A549 (cell line): ENCODE results near the gene SIRT2. TPM values are rescaled to one million over a fixed set of nuclear protein-coding genes. Genes with fewer than 3 reads are reported as not detected.

ENCODE experiments used
- ATAC-seq, 2 experiments: fragments of 200-7000 bp in 1 of 2; fragments of >200 bp in 1 of 2; cut with Nextera tagmentation in 1 of 2; cut with Tn5 transposase in 1 of 2; 3 replicates each; pipeline versions ENCODE4 v1.8.0 to v1.9.1; 2018 to 2020; ENCODE audit warnings: mild to moderate bottlenecking in 1 of 2, moderate library complexity in 1 of 2
- CTCF ChIA-PET: fragments of 300-600 bp; sonication (Branson Sonifier 250); formaldehyde crosslinking; extraction: SDS; loops from one replicate; lab custom pipeline; 2021; ENCODE audit warnings: antibody characterized with exemption, inconsistent platforms; lab: Yijun Ruan, JAX
- POLR2A ChIA-PET: fragments of 350-600 bp; formaldehyde crosslinking; extraction: SDS; loops from one replicate; lab custom pipeline; 2021; ENCODE audit warnings: antibody characterized with exemption, inconsistent platforms; lab: Yijun Ruan, JAX
- DNase-seq, 2 experiments: peaks; one replicate each; pipeline versions ENCODE4 v3.0.0 to v3.0.0-alpha.2; 2011 to 2016; ENCODE audit warnings: low read depth in 1 of 2, low spot score in 1 of 2
- FAIRE-seq: peaks from 2 replicates; lab custom pipeline; 2011; peaks lifted over from hg19 to GRCh38; lab: Jason Lieb, UNC
- H3K27ac ChIP-seq, 2 experiments: fragments of >200 bp; sonication (Bioruptor Twin); formaldehyde crosslinking; 3 replicates each; pipeline ENCODE4 v1.5.1; 2016 to 2017
- H3K4me1 ChIP-seq: fragments of >200 bp; sonication (Bioruptor Twin); formaldehyde crosslinking; 3 replicates; pipeline ENCODE4 v1.6.1; 2016
- H3K4me2 ChIP-seq: fragments of >200 bp; sonication (Bioruptor Twin); formaldehyde crosslinking; 3 replicates; pipeline ENCODE4 v1.6.1; 2016
- H3K4me3 ChIP-seq: fragments of >200 bp; sonication (Bioruptor Twin); formaldehyde crosslinking; 3 replicates; pipeline ENCODE4 v1.5.1; 2016
- H3K9me3 ChIP-seq: fragments of >200 bp; sonication (Bioruptor Twin); formaldehyde crosslinking; 3 replicates; pipeline ENCODE4 v1.6.1; 2016
- CBX2 ChIP-seq: fragments of 200-600 bp; sonication (generic); IDR thresholded peaks from 2 replicates; pipeline ENCODE4 v1.6.1; 2016; ENCODE audit warnings: low read depth, mild to moderate bottlenecking, borderline replicate concordance
- CBX8 ChIP-seq: fragments of 200-600 bp; sonication (generic); IDR thresholded peaks from 2 replicates; pipeline ENCODE4 v1.6.1; 2016
- CEBPB ChIP-seq, 2 experiments: fragments of >200 bp in 1 of 2; sonication (Bioruptor Twin) in 1 of 2; formaldehyde crosslinking in 1 of 2; IDR thresholded peaks; 2 replicates each; pipeline ENCODE4 v1.6.1; 2012 to 2016
- CHD4 ChIP-seq: fragments of 200-600 bp; sonication (generic); IDR thresholded peaks from 2 replicates; pipeline ENCODE4 v1.6.1; 2016; ENCODE audit warnings: antibody characterized with exemption, mild to moderate bottlenecking, borderline replicate concordance
- EP300 ChIP-seq, 2 experiments: fragments of >200 bp; sonication (Bioruptor Twin); formaldehyde crosslinking; IDR thresholded peaks; 2 replicates in 1 of 2; 3 replicates in 1 of 2; pipeline ENCODE4 v1.6.1; 2016 to 2017
- FOSB ChIP-seq: fragments of 250-450 bp; sonication (Bioruptor Pico); IDR thresholded peaks from 2 replicates; pipeline ENCODE4 v1.5.0; 2020; ENCODE audit warnings: mild to moderate bottlenecking, moderate library complexity
- FOSL2 ChIP-seq, 2 experiments: fragments of 450-650 bp in 1 of 2; fragments of >200 bp in 1 of 2; sonication (Bioruptor Twin) in 1 of 2; formaldehyde crosslinking; IDR thresholded peaks; 2 replicates each; pipeline versions ENCODE4 v1.5.0 to v1.6.1; 2016 to 2020; ENCODE audit warnings: mild to moderate bottlenecking in 1 of 2, moderate library complexity in 1 of 2
- GATA3 ChIP-seq: IDR thresholded peaks from 2 replicates; pipeline ENCODE4 v1.6.1; 2012; ENCODE audit warnings: borderline replicate concordance
- HDAC2 ChIP-seq: fragments of 200-600 bp; sonication (generic); IDR thresholded peaks from 2 replicates; pipeline ENCODE4 v1.6.1; 2016
- HEYL ChIP-seq: fragments of 250-450 bp; sonication (Bioruptor Pico); IDR thresholded peaks from 2 replicates; pipeline ENCODE4 v1.8.0; 2021; ENCODE audit warnings: mild to moderate bottlenecking, moderate library complexity
- HOXB13 ChIP-seq: fragments of 250-450 bp; sonication (Bioruptor Pico); IDR thresholded peaks from 2 replicates; pipeline ENCODE4 v1.5.0; 2020; ENCODE audit warnings: low read depth, mild to moderate bottlenecking, moderate library complexity
- HOXB5 ChIP-seq: fragments of 250-450 bp; sonication (Bioruptor Pico); IDR thresholded peaks from 2 replicates; pipeline ENCODE4 v1.5.0; 2020; ENCODE audit warnings: mild to moderate bottlenecking, moderate library complexity
- JUN ChIP-seq, 2 experiments: fragments of >200 bp; sonication (Bioruptor Twin); formaldehyde crosslinking; IDR thresholded peaks; 2 replicates in 1 of 2; 3 replicates in 1 of 2; pipeline ENCODE4 v1.6.1; 2016 to 2017
- JUNB ChIP-seq: fragments of >200 bp; sonication (Bioruptor Twin); formaldehyde crosslinking; IDR thresholded peaks from 2 replicates; pipeline ENCODE4 v1.6.1; 2016
- KDM1A ChIP-seq: fragments of 200-600 bp; sonication (generic); IDR thresholded peaks from 2 replicates; pipeline ENCODE4 v1.6.1; 2016; ENCODE audit warnings: low read depth, mild to moderate bottlenecking
- MAFK ChIP-seq: fragments of 450-650 bp; IDR thresholded peaks from 2 replicates; pipeline ENCODE4 v1.6.1; 2014; ENCODE audit not compliant: partially characterized antibody
- MAZ ChIP-seq: fragments of 150-350 bp; IDR thresholded peaks from 2 replicates; pipeline ENCODE4 v1.6.1; 2014; ENCODE audit warnings: antibody characterized with exemption, low read depth, low read length, borderline replicate concordance
- MYC ChIP-seq: IDR thresholded peaks from 2 replicates; pipeline ENCODE4 v1.6.1; 2012; ENCODE audit warnings: mild to moderate bottlenecking, inconsistent platforms, low read length, improper control_type of control experiment, borderline replicate concordance
- NPAS2 ChIP-seq: fragments of 250-450 bp; sonication (Bioruptor Pico); IDR thresholded peaks from 2 replicates; pipeline ENCODE4 v1.8.0; 2022; ENCODE audit warnings: mild to moderate bottlenecking, moderate library complexity, borderline replicate concordance
- NR3C1 ChIP-seq: fragments of >200 bp; sonication (Bioruptor Twin); formaldehyde crosslinking; IDR thresholded peaks from 3 replicates; pipeline ENCODE4 v1.6.1; 2017
- PHF8 ChIP-seq: fragments of 200-600 bp; sonication (generic); IDR thresholded peaks from 2 replicates; pipeline ENCODE4 v1.6.1; 2016; ENCODE audit warnings: low read depth, mild to moderate bottlenecking, antibody characterized with exemption, moderate library complexity, borderline replicate concordance
- POLR2AphosphoS2 ChIP-seq: conservative IDR thresholded peaks from 2 replicates; pipeline ENCODE4 v1.6.1; 2012; ENCODE audit warnings: low read length, improper control_type of control experiment, inconsistent platforms
- RARB ChIP-seq: fragments of 250-450 bp; sonication (Bioruptor Pico); IDR thresholded peaks from 2 replicates; pipeline ENCODE4 v1.8.0; 2021; ENCODE audit warnings: mild to moderate bottlenecking, moderate library complexity
- RCOR1 ChIP-seq: fragments of 150-350 bp; IDR thresholded peaks from 2 replicates; pipeline ENCODE4 v1.6.1; 2014; ENCODE audit warnings: antibody characterized with exemption, low read length, low read depth
- RFX5 ChIP-seq: fragments of 450-650 bp; IDR thresholded peaks from 2 replicates; pipeline ENCODE4 v1.7.1; 2014; ENCODE audit warnings: antibody characterized with exemption, mild to moderate bottlenecking, moderate library complexity
- RNF2 ChIP-seq: fragments of 200-600 bp; sonication (generic); IDR thresholded peaks from 2 replicates; pipeline ENCODE4 v1.6.1; 2016; ENCODE audit warnings: low read depth, mild to moderate bottlenecking, antibody characterized with exemption, moderate library complexity, borderline replicate concordance
- SMC3 ChIP-seq: fragments of >200 bp; sonication (Bioruptor Twin); formaldehyde crosslinking; IDR thresholded peaks from 3 replicates; pipeline ENCODE4 v1.6.1; 2018; ENCODE audit warnings: inconsistent platforms
- ZC3H11A ChIP-seq: fragments of 450-650 bp; IDR thresholded peaks from 2 replicates; pipeline ENCODE4 v1.6.1; 2014; ENCODE audit warnings: antibody characterized with exemption, mild to moderate bottlenecking
- ZFP36 ChIP-seq: fragments of 450-650 bp; IDR thresholded peaks from 2 replicates; pipeline ENCODE4 v1.6.1; 2014; ENCODE audit warnings: borderline replicate concordance; ENCODE audit not compliant: partially characterized antibody
- ZNF302 ChIP-seq: fragments of 250-450 bp; sonication (Bioruptor Pico); IDR thresholded peaks from 2 replicates; pipeline ENCODE4 v1.9.0; 2021; ENCODE audit warnings: inconsistent platforms, mild to moderate bottlenecking, moderate library complexity
- ZSCAN20 ChIP-seq: fragments of 250-450 bp; sonication (Bioruptor Pico); IDR thresholded peaks from 2 replicates; pipeline ENCODE4 v1.8.0; 2022; ENCODE audit warnings: mild to moderate bottlenecking, moderate library complexity
- WGBS: methylation state at CpG from one replicate; pipeline ENCODE4 v1.1.6; 2017; ENCODE audit errors: missing lambda C conversion rate; 5-methylcytosine and 5-hydroxymethylcytosine counted together
- polyA plus RNA-seq, 4 experiments: library from polyadenylated mRNA; depleted of rRNA in 3 of 4; stranded (reverse); fragments of >200 nt; fragmentation: RNase III in 1 of 4; extraction: RNeasy Plus Mini Kit Qiagen cat#74134 plus additional on column Dnase treatment in 1 of 4; gene quantifications; 2 replicates in 3 of 4; 3 replicates in 1 of 4; pipeline ENCODE4 v1.2.3, GENCODE V29; 2011 to 2017
- TF ChIP-seq, protein P1 (sequence below): fragments of 250-450 bp; sonication (Bioruptor Pico); IDR thresholded peaks from 2 replicates; pipeline ENCODE4 v1.5.0; 2020; ENCODE audit warnings: low read depth, mild to moderate bottlenecking, moderate library complexity
- TF ChIP-seq, protein P2 (sequence below): IDR thresholded peaks from 2 replicates; pipeline ENCODE4 v1.6.1; 2012
- TF ChIP-seq, protein P3 (sequence below): fragments of >200 bp; sonication (Bioruptor Twin); formaldehyde crosslinking; IDR thresholded peaks from 3 replicates; pipeline ENCODE4 v1.6.1; 2016
- TF ChIP-seq, protein P4 (sequence below): fragments of 250-450 bp; sonication (Bioruptor Pico); IDR thresholded peaks from 2 replicates; pipeline ENCODE4 v1.5.0; 2021; ENCODE audit warnings: mild to moderate bottlenecking, moderate library complexity, borderline replicate concordance
- TF ChIP-seq, protein P5 (sequence below): IDR thresholded peaks from 2 replicates; pipeline ENCODE4 v1.6.1; 2012

Gene SIRT2
- polyA plus RNA-seq, 2 of the 4 experiments (the other 2 are of a cell fraction), result 28.6 to 30.4 TPM

DNA sequence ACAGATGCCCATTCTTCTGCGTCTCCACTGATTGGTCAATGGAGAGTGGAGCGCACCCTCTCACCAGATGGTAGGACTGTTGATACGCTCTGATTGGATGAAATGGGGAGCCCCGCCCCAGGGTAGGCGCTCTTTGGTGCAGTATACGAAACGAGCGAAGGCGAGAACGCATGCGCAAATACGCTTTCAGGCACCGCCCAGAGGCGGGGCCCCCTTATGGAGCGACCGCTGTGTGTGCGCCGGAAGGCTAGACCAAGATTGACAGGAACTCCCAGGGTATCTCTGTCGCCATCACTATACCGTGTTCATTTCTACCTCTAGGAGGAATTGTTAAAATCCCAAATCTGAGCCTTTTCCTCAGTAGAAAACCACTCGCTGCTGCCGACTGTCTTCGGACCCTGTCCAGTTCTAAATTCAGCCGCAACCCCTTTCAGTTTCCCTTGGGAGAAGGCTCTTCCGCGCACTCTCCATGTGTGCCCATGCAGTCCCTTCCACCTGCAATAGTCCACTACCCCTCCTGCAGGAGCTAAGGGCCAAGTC is 48.9 kb downstream of the SIRT2 start (continued):
- TF ChIP-seq, protein P1, sequence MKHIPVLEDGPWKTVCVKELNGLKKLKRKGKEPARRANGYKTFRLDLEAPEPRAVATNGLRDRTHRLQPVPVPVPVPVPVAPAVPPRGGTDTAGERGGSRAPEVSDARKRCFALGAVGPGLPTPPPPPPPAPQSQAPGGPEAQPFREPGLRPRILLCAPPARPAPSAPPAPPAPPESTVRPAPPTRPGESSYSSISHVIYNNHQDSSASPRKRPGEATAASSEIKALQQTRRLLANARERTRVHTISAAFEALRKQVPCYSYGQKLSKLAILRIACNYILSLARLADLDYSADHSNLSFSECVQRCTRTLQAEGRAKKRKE (CRISPR knock-in tag), result no peak
- TF ChIP-seq RFX5 (peak; percentile 12; the same call in 1 of the 2 replicates), HEYL (CRISPR knock-in tag) (no peak), ZFP36 (no peak), NPAS2 (CRISPR knock-in tag) (no peak), MAZ (no peak), GATA3 (no peak; the same call in 1 of the 2 replicates), HOXB13 (no peak), RNF2 (no peak), CBX2 (no peak), FOSL2 (IDR thresholded peaks at IDR 0.05) (no peak), FOSL2 (CRISPR knock-in tag; IDR thresholded peaks at IDR 0.05) (no peak), HOXB5 (CRISPR knock-in tag) (no peak), CHD4 (no peak), MYC (peak; percentile 69; the same call in 1 of the 2 replicates), FOSB (no peak), POLR2AphosphoS2 (peak; percentile 71; the same call in 1 of the 2 replicates)
- TF ChIP-seq, protein P2, sequence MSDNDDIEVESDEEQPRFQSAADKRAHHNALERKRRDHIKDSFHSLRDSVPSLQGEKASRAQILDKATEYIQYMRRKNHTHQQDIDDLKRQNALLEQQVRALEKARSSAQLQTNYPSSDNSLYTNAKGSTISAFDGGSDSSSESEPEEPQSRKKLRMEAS, result no peak; the same call in none of the 2 replicates
- TF ChIP-seq, protein P3, sequence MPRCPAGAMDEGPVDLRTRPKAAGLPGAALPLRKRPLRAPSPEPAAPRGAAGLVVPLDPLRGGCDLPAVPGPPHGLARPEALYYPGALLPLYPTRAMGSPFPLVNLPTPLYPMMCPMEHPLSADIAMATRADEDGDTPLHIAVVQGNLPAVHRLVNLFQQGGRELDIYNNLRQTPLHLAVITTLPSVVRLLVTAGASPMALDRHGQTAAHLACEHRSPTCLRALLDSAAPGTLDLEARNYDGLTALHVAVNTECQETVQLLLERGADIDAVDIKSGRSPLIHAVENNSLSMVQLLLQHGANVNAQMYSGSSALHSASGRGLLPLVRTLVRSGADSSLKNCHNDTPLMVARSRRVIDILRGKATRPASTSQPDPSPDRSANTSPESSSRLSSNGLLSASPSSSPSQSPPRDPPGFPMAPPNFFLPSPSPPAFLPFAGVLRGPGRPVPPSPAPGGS, result peak; percentile 59; the same call in 1 of the 3 replicates
- TF ChIP-seq, protein P4, sequence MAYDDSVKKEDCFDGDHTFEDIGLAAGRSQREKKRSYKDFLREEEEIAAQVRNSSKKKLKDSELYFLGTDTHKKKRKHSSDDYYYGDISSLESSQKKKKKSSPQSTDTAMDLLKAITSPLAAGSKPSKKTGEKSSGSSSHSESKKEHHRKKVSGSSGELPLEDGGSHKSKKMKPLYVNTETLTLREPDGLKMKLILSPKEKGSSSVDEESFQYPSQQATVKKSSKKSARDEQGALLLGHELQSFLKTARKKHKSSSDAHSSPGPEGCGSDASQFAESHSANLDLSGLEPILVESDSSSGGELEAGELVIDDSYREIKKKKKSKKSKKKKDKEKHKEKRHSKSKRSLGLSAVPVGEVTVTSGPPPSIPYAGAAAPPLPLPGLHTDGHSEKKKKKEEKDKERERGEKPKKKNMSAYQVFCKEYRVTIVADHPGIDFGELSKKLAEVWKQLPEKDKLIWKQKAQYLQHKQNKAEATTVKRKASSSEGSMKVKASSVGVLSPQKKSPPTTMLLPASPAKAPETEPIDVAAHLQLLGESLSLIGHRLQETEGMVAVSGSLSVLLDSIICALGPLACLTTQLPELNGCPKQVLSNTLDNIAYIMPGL (CRISPR knock-in tag), result no peak

DNA sequence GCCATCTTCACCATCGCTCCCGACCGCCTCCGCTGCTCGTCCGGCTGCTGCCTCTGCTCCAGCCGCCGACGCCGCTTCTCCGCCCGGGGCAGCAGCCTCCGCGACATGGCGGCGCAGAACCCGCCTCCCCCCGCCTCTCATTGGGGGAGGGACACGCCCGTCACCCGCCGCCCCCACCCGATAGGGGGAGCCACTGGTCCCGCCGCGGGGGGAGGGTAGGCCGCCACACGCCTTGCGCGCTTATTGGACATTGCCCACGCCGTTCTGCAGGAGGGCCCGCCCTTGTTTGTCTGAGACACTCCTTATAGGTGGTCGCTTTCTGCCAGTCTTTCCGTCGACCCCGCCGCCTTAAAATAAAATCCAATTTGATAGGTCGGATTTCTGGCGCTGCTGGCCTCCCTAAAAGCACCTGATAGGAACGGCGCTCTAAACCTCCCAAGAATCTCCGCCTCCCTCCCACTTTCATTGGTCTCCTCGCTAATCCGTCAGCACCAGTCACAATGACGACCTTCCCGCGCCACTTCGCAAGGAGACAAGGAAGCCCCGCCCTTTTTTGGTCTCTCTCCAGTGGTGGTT is 49.5 kb downstream of the SIRT2 start, which contains the start of gene HNRNPL:
TSS of gene HNRNPL (minus strand) at position 127 of the 576 bp plus-strand sequence. CDS start at position 107, 20 bp downstream.
- DNase-seq (no peak), FAIRE-seq (no peak), ATAC-seq (peak; percentile 60 to 79)
- ChIA-PET POLR2A (interaction anchor here (0.7 to 2.8 kb wide), 22 partner anchors 12 to 462 kb away, joined by 3 to 62 read pairs (median 5); partner anchors contain the start of genes ACTN4, ECH1, EIF3K and GGN), CTCF (interaction anchor here (0.8 to 4.3 kb wide), 11 partner anchors 9 to 615 kb away, joined by 3 to 21 read pairs (median 4); partner anchors contain the start of genes ECH1, MRPS12 and SARS2)
- Histone ChIP-seq H3K9me3 (no peaks in the 10 kb centered on the region), H3K4me3 (peak within 1 kb of the TSS; percentile 69), H3K4me1 (peaks cover 44% of the 10 kb centered on the region), H3K27ac (peak within 1 kb of the TSS; percentile 93 to 96), H3K4me2 (peak within 1 kb of the TSS; percentile 85)
- WGBS, result under 1% methylated on average over 41 of the region's 50 CpGs
- TF ChIP-seq POLR2AphosphoS2, result no peak
- TF ChIP-seq KDM1A, result no peak
- TF ChIP-seq ZNF302 (CRISPR knock-in tag), result no peak
- TF ChIP-seq SMC3, result peak; percentile 50; the same call in 2 of the 3 replicates
- TF ChIP-seq, protein P5, sequence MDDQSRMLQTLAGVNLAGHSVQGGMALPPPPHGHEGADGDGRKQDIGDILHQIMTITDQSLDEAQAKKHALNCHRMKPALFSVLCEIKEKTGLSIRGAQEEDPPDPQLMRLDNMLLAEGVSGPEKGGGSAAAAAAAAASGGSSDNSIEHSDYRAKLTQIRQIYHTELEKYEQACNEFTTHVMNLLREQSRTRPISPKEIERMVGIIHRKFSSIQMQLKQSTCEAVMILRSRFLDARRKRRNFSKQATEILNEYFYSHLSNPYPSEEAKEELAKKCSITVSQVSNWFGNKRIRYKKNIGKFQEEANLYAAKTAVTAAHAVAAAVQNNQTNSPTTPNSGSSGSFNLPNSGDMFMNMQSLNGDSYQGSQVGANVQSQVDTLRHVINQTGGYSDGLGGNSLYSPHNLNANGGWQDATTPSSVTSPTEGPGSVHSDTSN, result peak; percentile 99
- no peak for TF ChIP-seq JUNB
- no peak for TF ChIP-seq NR3C1
- no peak for TF ChIP-seq RARB
- TF ChIP-seq RCOR1, result no peak
- TF ChIP-seq CBX8, result no peak
- TF ChIP-seq JUN (IDR thresholded peaks at IDR 0.05), result peak; percentile 93 to 100; a peak in 4 of 5 replicates
- no peak for TF ChIP-seq PHF8
- TF ChIP-seq ZSCAN20 (CRISPR knock-in tag), result no peak
- TF ChIP-seq MYC, result no peak; the same call in 1 of the 2 replicates
- no peak for TF ChIP-seq MAFK
- TF ChIP-seq EP300 (IDR thresholded peaks at IDR 0.05), result no peak
- no peak for TF ChIP-seq FOSL2 (IDR thresholded peaks at IDR 0.05)
- no peak for TF ChIP-seq FOSL2 (CRISPR knock-in tag; IDR thresholded peaks at IDR 0.05)
- TF ChIP-seq HOXB5 (CRISPR knock-in tag), result peak; percentile 81; the same call in 1 of the 2 replicates
- TF ChIP-seq CEBPB (IDR thresholded peaks at IDR 0.05), result no peak
- TF ChIP-seq ZC3H11A, result no peak
- no peak for TF ChIP-seq HDAC2
